ENCODE results near the gene SHROOM2.

GRCh38 chrX:9997041-9997440 lies 210.8 kb downstream of the SHROOM2 start:
- TF ChIP-seq, protein P1, sequence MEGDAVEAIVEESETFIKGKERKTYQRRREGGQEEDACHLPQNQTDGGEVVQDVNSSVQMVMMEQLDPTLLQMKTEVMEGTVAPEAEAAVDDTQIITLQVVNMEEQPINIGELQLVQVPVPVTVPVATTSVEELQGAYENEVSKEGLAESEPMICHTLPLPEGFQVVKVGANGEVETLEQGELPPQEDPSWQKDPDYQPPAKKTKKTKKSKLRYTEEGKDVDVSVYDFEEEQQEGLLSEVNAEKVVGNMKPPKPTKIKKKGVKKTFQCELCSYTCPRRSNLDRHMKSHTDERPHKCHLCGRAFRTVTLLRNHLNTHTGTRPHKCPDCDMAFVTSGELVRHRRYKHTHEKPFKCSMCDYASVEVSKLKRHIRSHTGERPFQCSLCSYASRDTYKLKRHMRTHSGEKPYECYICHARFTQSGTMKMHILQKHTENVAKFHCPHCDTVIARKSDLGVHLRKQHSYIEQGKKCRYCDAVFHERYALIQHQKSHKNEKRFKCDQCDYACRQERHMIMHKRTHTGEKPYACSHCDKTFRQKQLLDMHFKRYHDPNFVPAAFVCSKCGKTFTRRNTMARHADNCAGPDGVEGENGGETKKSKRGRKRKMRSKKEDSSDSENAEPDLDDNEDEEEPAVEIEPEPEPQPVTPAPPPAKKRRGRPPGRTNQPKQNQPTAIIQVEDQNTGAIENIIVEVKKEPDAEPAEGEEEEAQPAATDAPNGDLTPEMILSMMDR (conservative IDR thresholded peaks at IDR 0.05; ENCODE audit: low read depth, low read length), result no peak
- TF ChIP-seq MXI1 (IDR thresholded peaks at IDR 0.05; ENCODE audit: borderline replicate concordance, low read depth, low read length) (no peak), SMC3 (IDR thresholded peaks at IDR 0.05; ENCODE audit: low read depth, low read length) (no peak), MAFK (IDR thresholded peaks at IDR 0.05; ENCODE audit: low read depth, low read length) (no peak), RFX5 (IDR thresholded peaks at IDR 0.05; ENCODE audit: low read depth, low read length) (no peak), POLR2A (IDR thresholded peaks at IDR 0.05; ENCODE audit: low read depth, low read length) (no peak)
